GM10847 (cell line): ENCODE data around the gene SNX13.

Source experiments
- POLR2A ChIP-seq: IDR thresholded peaks from 2 replicates; pipeline ENCODE4 v1.6.1; 2011; ENCODE audit not compliant: insufficient read length; ENCODE audit errors: extremely low read depth

Gene SNX13

GRCh38 chr7:17846935-17847334, 93.4 kb downstream of the SNX13 start:
- no peak for TF ChIP-seq POLR2A

GRCh38 chr7:17845197-17845547, 95.1 kb downstream of the SNX13 start:
- TF ChIP-seq POLR2A: no peak

GRCh38 chr7:17844514-17845196, 95.6 kb downstream of the SNX13 start:
- TF ChIP-seq POLR2A: no peak

- TF ChIP-seq POLR2A: no peak
Observed at GRCh38 chr7:17844022-17844421, 96.3 kb downstream of the SNX13 start.

- TF ChIP-seq POLR2A: no peak
Observed at GRCh38 chr7:17843041-17843440, 97.3 kb downstream of the SNX13 start.

- TF ChIP-seq POLR2A: no peak
Observed at GRCh38 chr7:17832820-17833355, 107.4 kb downstream of the SNX13 start.

GRCh38 chr7:17832242-17832641, 108.1 kb downstream of the SNX13 start:
- no peak for TF ChIP-seq POLR2A

GRCh38 chr7:17830206-17830605, 110.1 kb downstream of the SNX13 start:
- no peak for TF ChIP-seq POLR2A

- TF ChIP-seq POLR2A: no peak
Observed at GRCh38 chr7:17829001-17829400, 111.3 kb downstream of the SNX13 start.

- TF ChIP-seq POLR2A: no peak
Observed at GRCh38 chr7:17822547-17823173, 117.6 kb downstream of the SNX13 start.

- TF ChIP-seq POLR2A: no peak
Observed at GRCh38 chr7:17816903-17817302, 123.4 kb downstream of the SNX13 start.

- TF ChIP-seq POLR2A: no peak
Observed at GRCh38 chr7:17815318-17815717, 125.0 kb downstream of the SNX13 start.

- TF ChIP-seq POLR2A: no peak
Observed at GRCh38 chr7:17814058-17814457, 126.2 kb downstream of the SNX13 start.

- TF ChIP-seq POLR2A: no peak
Observed at GRCh38 chr7:17807242-17807641, 133.1 kb downstream of the SNX13 start.

GRCh38 chr7:17806631-17807030, 133.7 kb downstream of the SNX13 start:
- TF ChIP-seq POLR2A: no peak

GRCh38 chr7:17802056-17802455, 138.2 kb downstream of the SNX13 start:
- no peak for TF ChIP-seq POLR2A
